Activated CD4-positive, alpha-beta memory T cell treated with anti-CD3 and anti-CD28 coated beads, Interleukin-2, amount 10 ng/mL, durations not matched to agents 7 days and 5 days (primary cell): ENCODE data around the gene BMP6. TPM values are rescaled to one million over a fixed set of nuclear protein-coding genes. Genes with fewer than 3 reads are reported as not detected.

Source experiments
- CTCF ChIA-PET: fragments of 350-600 bp; sonication (Branson Sonifier 250); formaldehyde crosslinking; loops from one replicate; lab custom pipeline; 2021; ENCODE audit warnings: antibody characterized with exemption, inconsistent platforms; lab: Charles Lee
- POLR2A ChIA-PET: fragments of 350-600 bp; sonication (Branson Sonifier 250); formaldehyde crosslinking; loops from one replicate; lab custom pipeline; 2021; ENCODE audit warnings: antibody characterized with exemption; lab: Charles Lee
- DNase-seq: peaks from one replicate; pipeline ENCODE4 v3.0.0-alpha.2; 2020
- H3K27ac Mint-ChIP-seq: one replicate; pipeline ENCODE4 v1.8.0; 2021; ENCODE audit warnings: mild to moderate bottlenecking, mixed read lengths
- H3K27me3 Mint-ChIP-seq: one replicate; pipeline ENCODE4 v1.8.0; 2021; ENCODE audit warnings: mixed read lengths
- H3K36me3 Mint-ChIP-seq: one replicate; pipeline ENCODE4 v1.8.0; 2021; ENCODE audit warnings: low read depth, mixed read lengths
- H3K4me1 Mint-ChIP-seq: one replicate; pipeline ENCODE4 v1.8.0; 2021; ENCODE audit warnings: mixed read lengths
- H3K4me3 Mint-ChIP-seq: one replicate; pipeline ENCODE4 v1.8.0; 2021; ENCODE audit warnings: mild to moderate bottlenecking, mixed read lengths
- H3K9me3 Mint-ChIP-seq: one replicate; pipeline ENCODE4 v1.8.0; 2021; ENCODE audit warnings: mixed read lengths
- total RNA-seq, 2 experiments: library from RNA; stranded (reverse); gene quantifications; one replicate each; pipeline ENCODE4 v1.2.3, GENCODE V29; 2021

Gene BMP6
- total RNA-seq, 2 experiments from 2014 or later: not detected

- Mint-ChIP-seq H3K27me3 (peaks cover 11% of the 10 kb centered on the region), H3K4me1 (no peaks in the 10 kb centered on the region), H3K9me3 (no peaks in the 10 kb centered on the region), H3K27ac (no peak overlapping the region), H3K4me3 (no peak overlapping the region), H3K36me3 (no peaks in the 10 kb centered on the region)
- ChIA-PET CTCF (no interaction called here), POLR2A (no interaction called here)
- no peak for DNase-seq
These were observed 92.6 kb downstream of the BMP6 start for GRCh38 chr6:7818257-7819214.

GRCh38 chr6:7819431-7820015 lies 93.6 kb downstream of the BMP6 start:
- Mint-ChIP-seq H3K9me3 (no peaks in the 10 kb centered on the region), H3K4me3 (no peak overlapping the region), H3K4me1 (no peaks in the 10 kb centered on the region), H3K27ac (no peak overlapping the region), H3K36me3 (no peaks in the 10 kb centered on the region), H3K27me3 (peaks cover 11% of the 10 kb centered on the region)
- no peak for DNase-seq
- POLR2A ChIA-PET: no interaction called here
- CTCF ChIA-PET: no interaction called here

GRCh38 chr6:7820288-7820835 lies 94.5 kb downstream of the BMP6 start:
- no peak for DNase-seq
- Mint-ChIP-seq H3K4me3 (no peak overlapping the region), H3K9me3 (no peaks in the 10 kb centered on the region), H3K4me1 (no peaks in the 10 kb centered on the region), H3K36me3 (no peaks in the 10 kb centered on the region), H3K27ac (no peak overlapping the region), H3K27me3 (peaks cover 11% of the 10 kb centered on the region)
- ChIA-PET CTCF (interaction anchor here (1.6 kb wide), 1 partner anchor 98 kb away, joined by 4 read pairs; no protein-coding TSS in a partner anchor), POLR2A (no interaction called here)

- ChIA-PET POLR2A (no interaction called here), CTCF (interaction anchor here (1.6 kb wide), 1 partner anchor 99 kb away, joined by 4 read pairs; no protein-coding TSS in a partner anchor)
- no peak overlapping the region for H3K4me3 Mint-ChIP-seq
These were observed 95.5 kb downstream of the BMP6 start for GRCh38 chr6:7821426-7821825.

GRCh38 chr6:7823552-7823951 lies 97.7 kb downstream of the BMP6 start:
- H3K9me3 Mint-ChIP-seq: no peaks in the 10 kb centered on the region
- no peak overlapping the region for H3K27ac Mint-ChIP-seq
- POLR2A ChIA-PET: no interaction called here
- no peaks in the 10 kb centered on the region for H3K36me3 Mint-ChIP-seq
- peaks cover 4% of the 10 kb centered on the region for H3K27me3 Mint-ChIP-seq
- H3K4me3 Mint-ChIP-seq: no peak overlapping the region
- DNase-seq: no peak
- CTCF ChIA-PET: no interaction called here
- H3K4me1 Mint-ChIP-seq: no peaks in the 10 kb centered on the region

More at GRCh38 chr6:7821426-7821825, 95.5 kb downstream of the BMP6 start:
- H3K9me3 Mint-ChIP-seq: no peaks in the 10 kb centered on the region
- H3K4me1 Mint-ChIP-seq: no peaks in the 10 kb centered on the region
- DNase-seq: no peak
- no peaks in the 10 kb centered on the region for H3K36me3 Mint-ChIP-seq
- H3K27me3 Mint-ChIP-seq: peaks cover 8% of the 10 kb centered on the region
- no peak overlapping the region for H3K27ac Mint-ChIP-seq

DNA sequence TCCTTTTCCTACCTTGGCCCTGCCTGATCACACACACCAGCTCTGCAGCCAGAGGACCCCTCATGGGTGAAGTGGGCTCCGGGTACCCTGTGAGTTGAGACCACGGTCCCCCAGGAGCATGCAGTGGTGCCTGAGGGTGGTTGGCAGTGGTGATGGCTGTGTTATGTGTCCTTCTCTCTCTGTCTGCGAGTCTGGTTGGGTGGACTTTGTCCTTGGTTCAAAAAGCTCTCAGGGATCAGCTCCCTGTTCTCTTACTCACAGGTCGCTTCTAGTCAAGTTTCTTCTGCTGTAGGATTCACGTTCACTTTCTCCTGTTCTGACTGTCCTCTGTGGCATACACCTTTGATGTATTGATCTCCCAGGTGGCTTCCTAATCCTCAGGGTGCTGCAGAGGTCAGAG lies 100.1 kb downstream of the BMP6 start:
- Mint-ChIP-seq H3K9me3 (no peaks in the 10 kb centered on the region), H3K36me3 (no peaks in the 10 kb centered on the region), H3K4me1 (no peaks in the 10 kb centered on the region), H3K27me3 (peaks cover under 1% of the 10 kb centered on the region), H3K27ac (no peak overlapping the region), H3K4me3 (no peak overlapping the region)
- ChIA-PET POLR2A (no interaction called here), CTCF (no interaction called here)
- no peak for DNase-seq

DNA sequence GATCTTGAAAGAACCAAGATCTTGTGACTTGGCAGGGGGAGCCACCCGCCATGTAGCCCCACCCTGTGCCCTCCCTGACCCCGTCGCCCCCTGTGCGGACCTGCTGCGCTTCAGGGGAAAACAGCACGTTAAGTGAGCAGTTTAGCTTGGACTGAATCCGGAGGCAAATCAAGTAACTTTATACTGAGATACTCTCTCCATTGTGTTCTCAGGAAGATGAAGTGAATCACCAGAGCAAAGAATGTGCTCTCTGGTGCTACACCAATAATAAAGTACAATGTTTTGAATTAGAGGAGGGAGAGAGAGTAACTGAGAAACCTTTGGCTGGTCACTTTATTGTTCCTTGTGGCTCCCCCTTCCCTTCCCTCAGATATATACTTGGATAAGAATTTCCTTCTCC lies 101.2 kb downstream of the BMP6 start:
- ChIA-PET CTCF (no interaction called here), POLR2A (no interaction called here)
- H3K4me3 Mint-ChIP-seq: no peak overlapping the region
- H3K9me3 Mint-ChIP-seq: no peaks in the 10 kb centered on the region
- H3K27me3 Mint-ChIP-seq: peaks cover 2% of the 10 kb centered on the region
- H3K36me3 Mint-ChIP-seq: no peaks in the 10 kb centered on the region
- no peaks in the 10 kb centered on the region for H3K4me1 Mint-ChIP-seq
- no peak for DNase-seq
- H3K27ac Mint-ChIP-seq: no peak overlapping the region

GRCh38 chr6:7828124-7828523 lies 102.2 kb downstream of the BMP6 start:
- POLR2A ChIA-PET: no interaction called here
- Mint-ChIP-seq H3K9me3 (no peaks in the 10 kb centered on the region), H3K36me3 (no peaks in the 10 kb centered on the region), H3K4me1 (no peaks in the 10 kb centered on the region), H3K27ac (no peak overlapping the region), H3K27me3 (peaks cover 2% of the 10 kb centered on the region), H3K4me3 (no peak overlapping the region)
- CTCF ChIA-PET: no interaction called here
- no peak for DNase-seq

GRCh38 chr6:7832904-7833750 lies 107.2 kb downstream of the BMP6 start:
- H3K4me1 Mint-ChIP-seq: no peaks in the 10 kb centered on the region
- H3K27ac Mint-ChIP-seq: no peak overlapping the region
- no peak overlapping the region for H3K4me3 Mint-ChIP-seq
- ChIA-PET POLR2A (no interaction called here), CTCF (no interaction called here)
- peaks cover 4% of the 10 kb centered on the region for H3K27me3 Mint-ChIP-seq
- no peak for DNase-seq
- no peaks in the 10 kb centered on the region for H3K9me3 Mint-ChIP-seq
- H3K36me3 Mint-ChIP-seq: no peaks in the 10 kb centered on the region

GRCh38 chr6:7833751-7834070 lies 107.8 kb downstream of the BMP6 start:
- ChIA-PET POLR2A (no interaction called here), CTCF (no interaction called here)
- Mint-ChIP-seq H3K4me3 (no peak overlapping the region), H3K27me3 (peaks cover 4% of the 10 kb centered on the region), H3K36me3 (no peaks in the 10 kb centered on the region), H3K4me1 (no peaks in the 10 kb centered on the region), H3K27ac (no peak overlapping the region), H3K9me3 (no peaks in the 10 kb centered on the region)
- DNase-seq: no peak

DNA sequence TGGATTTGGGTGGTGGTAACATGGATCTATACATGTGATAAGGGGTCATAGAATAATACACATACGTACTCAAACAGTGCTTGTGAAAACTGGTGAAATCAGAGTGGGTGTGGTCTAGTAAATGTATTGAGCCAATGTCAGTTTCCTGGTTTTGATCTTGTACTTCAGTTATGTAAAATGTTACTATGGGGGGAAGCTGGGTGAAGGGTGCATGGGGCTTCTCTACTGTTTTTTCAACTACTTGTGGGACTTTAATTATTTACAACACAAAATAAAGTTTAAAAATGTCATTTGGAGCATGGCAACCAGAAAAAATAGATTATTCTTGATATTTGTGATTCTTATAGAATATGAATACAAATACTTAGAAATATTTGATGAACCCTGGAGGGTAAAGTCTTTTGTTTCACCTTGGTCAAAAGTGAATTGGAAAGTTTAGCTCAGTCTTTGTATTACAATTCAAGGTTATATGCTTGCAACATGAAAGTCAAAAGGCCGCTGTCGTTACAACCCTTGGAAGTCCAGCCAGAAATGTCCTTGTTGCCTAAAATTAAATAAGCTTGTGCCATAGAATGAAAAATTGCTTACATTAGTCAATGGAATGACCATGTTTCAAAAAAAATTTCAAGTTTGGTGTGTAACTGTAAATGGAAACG lies 110.6 kb downstream of the BMP6 start:
- Mint-ChIP-seq H3K27me3 (peaks cover 2% of the 10 kb centered on the region), H3K4me3 (no peak overlapping the region), H3K36me3 (no peaks in the 10 kb centered on the region), H3K27ac (no peak overlapping the region), H3K4me1 (no peaks in the 10 kb centered on the region), H3K9me3 (no peaks in the 10 kb centered on the region)
- CTCF ChIA-PET: no interaction called here
- no peak for DNase-seq
- POLR2A ChIA-PET: no interaction called here

- no peaks in the 10 kb centered on the region for H3K4me1 Mint-ChIP-seq
- CTCF ChIA-PET: no interaction called here
- DNase-seq: no peak
- POLR2A ChIA-PET: no interaction called here
- no peaks in the 10 kb centered on the region for H3K9me3 Mint-ChIP-seq
- H3K36me3 Mint-ChIP-seq: no peaks in the 10 kb centered on the region
- H3K27ac Mint-ChIP-seq: no peak overlapping the region
- H3K27me3 Mint-ChIP-seq: peaks cover 3% of the 10 kb centered on the region
- H3K4me3 Mint-ChIP-seq: no peak overlapping the region
These were observed 116.0 kb downstream of the BMP6 start for GRCh38 chr6:7841781-7842468.
